Measurements from ENCODE around the gene TSPAN31.
A peak's percentile ranks its signal among the peaks of the same experiment; 100 is the strongest.

TSPAN31 gene

DNA sequence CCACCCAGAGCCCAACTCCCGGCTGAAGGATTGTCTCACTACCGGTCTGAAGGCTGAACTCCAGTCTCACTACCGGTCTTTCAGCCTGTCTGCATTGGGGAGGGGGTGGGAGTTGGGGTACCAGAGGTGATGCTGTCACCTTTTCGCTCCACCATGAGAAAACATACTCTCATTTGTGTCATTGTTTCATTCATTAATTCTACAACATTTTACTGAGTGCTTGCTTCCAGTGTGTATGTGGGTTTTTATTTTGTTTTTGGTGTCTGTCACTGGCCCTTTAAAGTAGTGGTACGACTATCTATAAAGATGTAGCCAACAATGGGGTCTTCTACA, 7.8 kb downstream of the TSPAN31 start:
- DNase-seq (ENCODE audit: low read depth in 2 of 2): no peak

DNA sequence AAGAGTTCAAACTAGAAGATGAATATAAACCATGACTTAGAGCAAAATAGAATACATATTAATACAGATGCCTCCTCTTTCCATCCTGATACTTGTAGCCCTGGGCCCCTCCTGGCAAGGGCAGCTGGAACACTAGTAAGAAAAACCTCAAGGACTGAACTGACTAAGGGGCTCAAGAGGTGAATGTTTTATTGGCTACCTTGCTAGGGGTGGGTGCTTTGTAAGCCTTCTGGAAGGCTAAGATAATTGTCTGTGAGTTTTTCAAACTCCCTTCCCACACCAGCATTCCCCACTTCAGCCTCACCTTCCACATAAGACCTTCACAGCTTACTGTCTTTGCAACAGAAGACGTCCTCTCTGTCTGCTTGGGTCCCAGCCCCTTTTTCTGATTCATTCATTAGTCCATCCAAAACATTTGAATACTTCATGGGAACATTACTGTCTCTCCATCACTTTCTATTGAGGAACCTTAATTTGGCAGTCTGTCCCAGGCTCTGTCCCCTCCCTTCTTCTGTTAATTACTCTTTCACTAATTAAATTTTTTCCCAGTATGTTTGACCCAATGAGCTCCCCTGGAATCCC, 9.0 kb downstream of the TSPAN31 start:
- DNase-seq (ENCODE audit: low read depth in 2 of 2): no peak

DNA sequence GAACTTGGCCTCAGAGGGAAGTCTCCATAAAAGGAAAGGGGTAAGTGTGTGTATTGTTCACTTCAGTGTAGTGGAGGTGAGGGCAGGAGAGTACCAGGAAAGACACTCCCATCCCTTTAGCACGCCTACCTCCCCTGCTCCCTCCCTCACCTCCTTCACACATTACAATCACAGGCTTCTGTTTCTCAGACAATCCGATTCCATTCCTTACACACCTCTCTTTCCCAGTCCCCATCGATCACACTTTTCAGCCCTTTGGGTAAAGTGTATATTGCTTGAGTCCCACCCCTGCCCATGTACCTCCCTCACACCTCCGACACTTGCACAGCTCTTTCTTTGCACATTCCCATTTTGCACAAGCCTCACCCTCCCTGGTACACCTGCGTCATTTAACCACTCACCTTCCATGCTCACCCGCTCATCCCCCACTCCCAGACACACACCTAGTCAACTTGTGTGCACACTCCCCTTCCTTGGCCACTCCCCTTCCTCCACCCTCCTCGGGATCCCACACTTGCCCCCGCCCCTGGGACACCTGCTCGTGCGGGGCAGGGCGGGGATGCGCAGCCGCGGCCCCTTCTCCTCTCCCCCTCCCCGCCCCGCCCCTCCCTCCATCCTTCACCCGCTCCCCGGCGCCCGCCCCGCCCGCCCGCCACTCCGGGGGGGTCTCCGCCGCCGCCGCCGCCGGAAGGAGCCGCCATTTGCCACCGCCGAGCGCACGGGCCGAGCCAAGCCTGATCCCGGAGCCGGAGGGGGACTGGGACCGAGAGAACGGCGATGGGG, 9.8 kb downstream of the TSPAN31 start, which contains the start of gene MARCHF9:
Gene MARCHF9 (plus strand): TSS at position 693 of the 783 bp plus-strand sequence. CDS start 426 bp downstream, outside the sequence.
- DNase-seq (ENCODE audit: low read depth in 2 of 2): peak; percentile 75 to 83

DNA sequence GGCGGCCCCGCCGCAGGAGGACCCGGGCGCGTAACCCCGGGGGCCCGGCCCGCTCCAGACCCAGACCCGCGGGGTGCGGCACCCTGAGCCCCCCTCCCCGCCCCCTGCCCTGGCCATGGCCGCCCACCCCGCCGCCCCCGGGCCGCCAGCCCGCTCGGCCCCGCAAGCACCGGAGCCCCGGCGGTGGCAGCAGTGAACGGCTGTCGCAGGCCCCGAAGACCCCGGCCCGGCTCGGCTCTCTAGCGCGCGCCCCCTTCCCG, 10.3 kb downstream of the TSPAN31 start:
- DNase-seq (ENCODE audit: low read depth in 2 of 2): no peak

DNA sequence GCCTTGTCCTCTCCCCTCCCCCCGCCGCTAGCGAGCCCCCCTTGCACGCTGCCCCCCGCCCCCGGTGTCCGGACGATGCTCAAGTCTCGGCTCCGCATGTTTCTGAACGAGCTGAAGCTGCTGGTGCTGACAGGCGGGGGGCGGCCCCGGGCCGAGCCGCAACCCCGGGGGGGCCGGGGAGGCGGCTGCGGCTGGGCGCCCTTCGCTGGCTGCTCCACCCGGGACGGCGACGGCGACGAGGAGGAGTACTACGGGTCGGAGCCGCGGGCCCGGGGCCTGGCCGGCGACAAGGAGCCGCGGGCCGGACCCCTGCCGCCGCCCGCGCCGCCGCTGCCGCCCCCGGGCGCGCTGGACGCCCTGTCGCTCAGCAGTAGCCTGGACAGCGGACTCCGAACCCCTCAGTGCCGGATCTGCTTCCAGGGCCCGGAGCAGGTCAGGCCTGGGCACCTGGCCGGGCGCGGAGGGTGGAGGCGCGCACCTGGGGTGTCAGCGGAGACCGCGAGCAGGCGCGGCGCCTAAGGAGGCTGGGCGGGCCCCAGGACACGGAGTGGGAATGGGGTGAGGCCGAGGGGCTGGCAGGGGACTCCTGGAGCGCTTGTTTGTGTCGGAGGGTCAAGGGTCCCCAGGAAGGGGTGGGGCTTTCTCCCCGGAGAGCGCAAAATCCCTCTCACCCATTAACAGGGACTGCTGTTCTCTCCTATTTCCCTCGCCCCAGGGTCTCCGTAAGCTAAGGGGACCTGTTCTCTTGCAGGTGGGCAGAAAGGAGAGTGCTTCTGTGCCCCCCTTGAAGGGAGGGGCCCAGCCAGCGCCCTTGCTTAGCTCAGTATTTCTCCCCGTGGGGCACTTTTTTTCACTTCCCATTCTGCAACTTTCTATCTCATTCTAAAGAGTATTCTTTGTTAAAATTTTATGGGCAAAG, 10.9 kb downstream of the TSPAN31 start:
- DNase-seq (ENCODE audit: low read depth in 2 of 2): no peak

DNA sequence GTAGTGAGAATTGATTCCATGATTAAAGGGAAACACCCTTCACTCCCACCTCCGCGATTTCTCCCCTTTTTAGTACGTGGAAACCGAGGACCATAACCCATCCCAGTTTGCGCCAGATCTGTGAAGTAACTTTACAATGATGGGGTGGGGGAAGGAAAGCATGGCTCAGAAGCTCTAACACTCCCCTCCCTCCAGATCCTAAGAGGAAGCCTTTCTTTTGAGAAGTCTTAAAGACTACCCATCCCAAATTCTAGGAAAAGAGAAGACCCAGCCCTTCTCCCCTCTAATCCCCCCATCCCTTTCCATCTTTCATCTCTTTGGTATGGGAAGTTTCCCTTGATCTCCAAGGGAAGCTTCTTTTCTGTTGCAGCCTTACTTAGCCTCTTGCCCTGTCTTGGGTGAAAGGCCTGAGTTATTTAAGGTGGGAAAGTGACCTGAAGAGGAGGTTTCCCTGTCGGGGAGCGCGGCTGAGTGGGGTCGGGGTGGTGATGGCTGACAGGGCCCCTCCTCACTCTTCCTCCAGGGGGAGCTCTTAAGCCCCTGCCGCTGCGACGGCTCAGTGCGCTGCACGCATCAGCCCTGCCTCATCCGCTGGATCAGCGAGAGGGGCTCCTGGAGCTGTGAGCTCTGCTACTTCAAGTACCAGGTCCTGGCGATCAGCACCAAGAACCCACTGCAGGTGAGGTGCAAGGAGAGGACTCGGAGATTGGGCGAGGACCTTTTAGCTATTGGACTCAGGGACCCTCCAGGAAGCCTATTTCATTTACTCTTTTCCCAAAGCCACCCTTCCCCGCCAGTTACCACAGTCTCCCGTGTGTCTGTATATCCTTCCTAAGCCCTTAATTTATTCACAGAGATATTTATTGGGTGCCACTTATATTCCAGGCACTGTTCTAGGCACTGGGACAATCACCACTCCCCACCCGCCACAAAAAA, 11.8 kb downstream of the TSPAN31 start:
- peak; percentile 63 to 64 for DNase-seq (ENCODE audit: low read depth in 2 of 2)

DNA sequence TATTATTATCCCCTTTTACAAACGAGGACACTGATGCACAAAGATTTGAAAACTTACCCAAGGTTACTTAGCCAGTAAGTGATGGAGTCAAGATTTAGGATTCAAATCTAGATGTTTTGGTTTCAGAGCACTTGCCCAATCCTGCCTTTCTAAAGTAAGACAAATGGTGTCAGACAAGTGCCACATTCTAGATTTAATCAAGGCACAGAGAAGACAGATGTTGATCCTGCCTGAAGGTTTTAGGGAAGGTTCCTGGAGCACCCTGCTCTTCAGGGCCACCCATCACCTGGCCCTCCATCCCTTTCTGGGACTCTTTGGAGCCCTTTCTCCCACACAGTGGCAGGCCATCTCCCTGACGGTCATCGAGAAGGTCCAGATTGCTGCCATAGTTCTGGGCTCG, 12.9 kb downstream of the TSPAN31 start:
- DNase-seq (ENCODE audit: low read depth in 2 of 2): no peak

DNA sequence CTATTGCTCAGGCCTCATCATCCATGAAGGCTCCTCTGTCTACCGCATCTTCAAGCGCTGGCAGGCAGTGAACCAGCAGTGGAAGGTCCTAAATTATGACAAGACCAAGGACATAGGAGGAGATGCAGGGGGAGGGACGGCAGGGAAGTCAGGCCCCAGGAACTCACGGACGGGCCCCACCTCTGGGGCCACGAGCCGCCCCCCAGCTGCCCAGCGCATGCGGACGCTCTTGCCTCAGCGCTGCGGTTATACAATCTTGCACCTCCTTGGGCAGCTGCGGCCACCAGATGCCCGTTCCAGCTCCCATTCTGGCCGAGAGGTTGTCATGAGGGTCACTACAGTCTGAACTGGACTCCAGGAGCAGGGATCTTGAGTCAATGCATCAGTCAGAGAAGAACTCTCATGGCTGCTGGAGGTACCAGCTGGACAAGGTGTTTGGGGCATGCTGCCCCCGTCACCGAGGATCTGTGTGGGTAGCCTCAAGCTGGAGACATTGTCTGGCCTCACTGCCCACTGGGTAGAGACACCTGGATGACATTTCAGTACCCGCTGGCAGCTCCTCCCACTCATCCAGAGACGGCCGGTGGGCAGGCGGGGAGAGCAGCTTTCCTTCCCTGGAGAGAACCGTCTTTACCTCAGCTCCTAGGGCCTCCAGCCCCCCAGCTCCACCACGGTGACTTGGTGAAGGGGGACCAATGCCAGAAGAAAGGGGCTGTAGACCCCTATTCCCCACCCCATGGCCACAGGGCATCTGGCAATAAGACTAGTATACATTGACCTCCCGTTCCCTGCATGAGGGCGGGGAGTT, 13.9 kb downstream of the TSPAN31 start:
- no peak for DNase-seq (ENCODE audit: low read depth in 2 of 2)

DNA sequence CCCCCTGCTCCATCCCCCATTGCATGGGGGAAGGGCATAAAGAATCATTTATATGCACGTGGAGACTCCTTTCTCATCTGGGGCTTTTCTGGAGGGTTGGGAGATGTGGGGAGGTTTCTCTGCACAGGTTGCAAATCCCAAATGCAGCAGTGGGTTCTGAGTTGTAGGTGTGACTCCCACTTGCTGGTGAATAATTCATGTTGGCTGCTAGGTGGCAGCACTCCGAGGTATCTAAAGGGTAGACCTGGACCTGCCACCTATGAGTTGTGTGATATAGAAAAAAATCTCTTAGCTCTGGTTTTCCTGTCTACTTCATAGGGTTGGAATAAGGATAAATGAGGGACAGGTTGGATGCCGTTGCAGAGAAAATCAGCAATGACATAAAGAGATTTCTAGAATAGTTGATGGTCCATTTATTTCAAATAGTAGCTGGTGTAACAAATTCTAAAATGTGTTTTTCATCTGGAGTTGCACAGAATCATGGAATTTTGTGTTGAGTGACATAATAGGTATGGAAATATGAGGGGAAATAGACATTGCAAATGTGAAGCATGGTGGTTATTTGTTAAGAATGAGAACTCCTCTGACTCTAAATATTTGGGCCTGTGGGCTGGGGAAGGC, 14.6 kb downstream of the TSPAN31 start:
- DNase-seq (ENCODE audit: low read depth in 2 of 2): no peak

DNA sequence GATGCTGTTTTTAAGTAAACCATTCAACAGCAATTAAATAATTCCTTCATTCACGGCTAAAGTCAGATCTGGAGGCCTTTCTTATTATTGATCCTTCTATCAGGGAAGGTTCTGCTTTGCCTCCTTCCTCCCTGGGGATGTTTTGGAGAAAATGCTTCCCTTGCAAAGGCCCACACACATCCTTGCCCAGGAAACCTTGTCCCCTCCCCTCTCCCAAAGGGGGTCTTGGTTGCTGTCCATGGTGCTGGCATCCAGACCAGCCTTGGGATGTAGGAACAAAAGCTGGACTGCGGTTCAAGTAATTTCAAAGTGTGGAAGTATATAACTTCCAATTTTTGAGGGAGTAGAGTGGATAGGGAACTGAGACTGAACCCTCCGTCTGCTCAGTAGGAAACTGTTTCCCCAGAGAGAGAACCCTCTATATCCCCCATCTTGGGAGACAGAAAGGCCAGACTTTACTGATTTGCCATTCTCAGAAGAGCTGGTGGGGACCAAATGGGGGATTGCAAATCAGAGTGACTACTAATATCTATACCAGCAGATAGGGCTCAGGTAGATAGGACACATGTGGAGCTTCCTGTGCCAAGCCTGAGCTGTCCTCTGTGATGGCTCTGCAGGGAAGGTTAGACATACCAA, 15.6 kb downstream of the TSPAN31 start:
- DNase-seq (ENCODE audit: low read depth in 2 of 2): no peak

DNA sequence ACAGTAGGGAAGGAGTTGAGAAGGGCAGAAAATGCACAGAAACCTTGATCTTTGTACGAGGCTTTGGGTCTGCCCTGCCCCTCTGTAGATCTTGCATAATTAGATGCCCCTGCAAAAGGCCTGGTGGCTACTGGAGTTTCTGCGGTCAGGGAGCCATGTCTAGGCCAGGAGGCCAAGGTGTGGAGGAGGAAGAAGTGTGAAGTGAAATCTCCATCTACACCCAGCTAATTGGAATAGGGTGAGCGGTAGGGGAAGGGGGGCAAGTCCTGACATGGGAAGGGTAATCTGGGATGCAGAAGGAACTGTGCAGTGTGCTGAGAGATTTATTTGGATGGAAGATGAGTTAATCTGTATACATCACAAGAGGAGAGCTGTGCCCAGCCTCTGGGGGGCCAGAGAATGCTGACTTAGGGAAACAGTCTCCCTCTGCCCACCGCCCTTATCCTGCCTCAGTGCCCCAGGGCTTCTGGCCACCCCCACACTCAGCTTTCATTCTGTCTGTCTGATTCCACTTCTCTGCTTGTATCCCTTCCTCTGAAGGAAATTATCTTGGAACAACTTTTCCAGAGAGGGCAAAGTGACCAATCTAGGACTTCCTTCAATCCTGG, 16.7 kb downstream of the TSPAN31 start:
- no peak for DNase-seq (ENCODE audit: low read depth in 2 of 2)

DNA sequence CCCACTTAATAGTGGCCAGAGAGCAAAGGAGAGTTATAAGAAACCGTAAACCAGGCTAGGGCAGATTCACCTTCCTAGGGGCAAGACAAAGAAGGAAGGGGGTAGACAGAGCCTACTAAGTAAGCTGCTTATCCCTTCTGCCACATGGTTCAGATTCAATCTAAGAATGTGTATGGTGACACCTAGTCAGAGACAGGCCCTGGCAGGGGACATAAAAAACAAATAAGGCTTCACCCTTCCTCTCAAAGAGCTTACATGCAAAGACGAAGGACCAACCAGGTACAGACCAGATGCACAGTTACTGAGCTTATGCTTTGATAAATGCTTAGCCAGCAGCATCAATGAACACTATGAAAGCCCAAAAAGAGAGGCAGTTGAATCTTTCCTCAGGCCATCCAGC, 17.6 kb downstream of the TSPAN31 start:
- DNase-seq (ENCODE audit: low read depth in 2 of 2): no peak

DNA sequence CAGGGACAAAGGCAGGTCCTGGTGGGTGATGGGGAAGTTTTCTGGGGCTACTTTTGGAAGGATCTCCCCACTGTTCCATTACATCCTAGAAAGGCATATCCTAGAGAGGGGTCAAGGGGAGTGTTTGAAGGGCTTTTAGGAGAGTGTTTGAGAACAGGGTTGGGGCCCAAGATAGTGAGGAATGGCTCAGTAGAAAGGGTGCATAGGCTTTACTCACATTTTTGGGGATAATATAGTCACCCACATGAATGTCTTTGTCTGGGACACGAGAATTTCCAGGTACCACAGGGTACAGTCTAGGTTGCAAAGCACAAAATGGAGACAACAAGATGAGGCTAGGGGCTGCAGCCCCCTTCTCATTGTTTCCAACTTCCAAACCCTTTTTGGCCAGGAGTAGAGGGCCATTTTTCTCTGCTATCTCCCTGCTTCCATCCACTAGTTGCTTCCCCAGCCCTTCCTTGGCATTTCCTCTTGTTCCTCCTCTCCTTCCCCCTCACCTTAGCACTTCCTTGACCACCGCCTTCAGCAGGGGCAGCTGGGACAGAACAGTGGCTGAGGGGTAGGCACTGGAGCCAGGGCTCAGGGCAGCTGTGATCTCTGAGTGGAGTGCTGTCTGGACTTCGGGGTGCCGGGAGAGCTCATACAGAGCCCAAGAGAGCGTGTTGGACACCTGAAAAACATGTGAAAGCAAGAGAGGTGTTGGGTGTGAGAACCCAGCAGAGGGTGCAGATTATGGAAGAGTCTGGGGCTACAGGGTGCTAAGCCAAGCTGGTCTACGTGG, 19.2 kb downstream of the TSPAN31 start:
- DNase-seq (ENCODE audit: low read depth in 2 of 2): no peak

DNA sequence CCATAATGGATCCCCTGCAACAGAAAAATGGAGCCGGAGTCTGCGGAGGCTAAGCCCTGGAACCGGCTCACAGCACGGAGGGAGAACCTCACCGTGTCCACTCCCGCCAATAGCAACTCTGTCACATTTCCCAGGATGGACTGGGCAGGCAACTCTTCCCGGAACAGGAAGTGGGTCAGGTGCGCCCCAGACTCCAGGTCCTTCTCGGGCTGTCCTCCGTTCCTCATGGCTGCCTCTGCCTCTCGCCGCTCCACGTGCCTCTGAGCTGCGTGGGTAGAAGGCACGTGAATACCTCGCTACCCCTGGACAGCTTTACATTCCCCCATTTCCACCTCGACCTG, 19.8 kb downstream of the TSPAN31 start:
- no peak for DNase-seq (ENCODE audit: low read depth in 2 of 2)

DNA sequence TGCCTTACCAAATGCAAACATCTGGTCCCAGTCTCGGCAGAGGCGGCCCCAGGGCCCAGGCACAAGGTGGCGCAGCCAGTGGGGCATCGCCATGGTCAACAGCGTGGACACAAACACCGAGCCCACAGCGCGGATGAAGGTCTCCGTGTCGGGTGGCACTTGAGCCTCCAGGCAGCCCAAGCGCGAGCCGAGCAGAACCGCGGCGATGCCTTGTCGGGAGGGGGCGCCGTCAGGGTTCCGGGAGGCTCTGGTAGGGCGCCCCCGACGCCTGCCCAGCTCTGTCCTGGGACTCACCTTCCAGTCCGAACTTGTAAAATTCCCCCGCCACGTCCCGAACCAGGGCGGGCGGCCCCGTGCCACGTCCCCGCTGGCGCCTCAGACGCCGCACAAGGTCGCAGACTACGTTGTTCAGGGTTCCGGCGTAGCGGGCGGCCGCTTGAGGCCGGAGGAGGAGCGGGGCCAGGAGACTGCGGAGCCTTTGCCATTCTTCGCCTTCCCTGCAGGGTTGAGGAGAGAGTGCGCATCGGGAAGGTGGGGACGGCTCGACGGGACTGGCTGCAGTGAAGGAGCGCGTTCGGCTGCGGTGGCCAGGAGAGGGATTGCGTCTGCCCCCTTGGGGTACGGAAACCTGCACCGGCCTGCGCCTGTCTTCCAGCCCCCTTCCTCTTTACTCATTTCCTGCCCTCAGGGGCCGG, 20.3 kb downstream of the TSPAN31 start:
- DNase-seq (ENCODE audit: low read depth in 2 of 2): peak in 1 of 2 donors; percentile 52

DNA sequence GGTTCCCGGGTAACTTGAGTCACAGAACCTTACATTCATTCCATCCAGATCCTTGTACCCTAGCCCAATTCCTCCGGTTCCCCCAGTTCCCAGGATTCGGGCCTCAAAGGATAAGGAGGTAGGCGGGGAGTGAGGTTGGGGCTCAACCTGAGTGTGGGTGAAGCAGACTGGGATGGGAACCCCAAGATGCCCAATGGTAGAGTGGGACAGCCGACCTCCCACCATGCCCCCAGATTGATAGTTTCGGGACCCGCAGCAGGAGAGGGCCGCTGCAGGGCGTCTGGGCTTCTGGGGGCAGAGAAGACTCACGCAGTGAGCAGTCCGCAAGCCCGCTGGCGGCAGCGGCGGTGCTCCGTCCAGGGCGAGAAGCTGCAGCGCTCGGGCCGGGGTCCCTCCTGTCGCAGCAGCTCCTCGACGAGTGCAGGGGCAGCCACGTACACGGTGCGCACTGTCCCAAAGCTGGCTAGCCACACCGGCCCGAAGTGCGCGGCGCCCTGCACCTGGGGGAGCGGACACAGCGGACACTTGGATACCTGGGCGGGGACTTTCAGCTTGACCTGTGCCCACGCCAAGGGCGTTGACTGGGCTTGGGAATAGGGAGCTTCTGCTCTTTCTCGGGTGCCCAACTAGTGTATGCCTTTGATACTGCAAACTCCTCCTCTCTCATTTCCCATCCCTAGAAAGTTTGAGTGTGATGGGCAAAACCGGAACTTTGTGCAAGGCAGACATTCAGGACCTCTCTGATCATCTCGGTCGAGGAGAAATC, 21.0 kb downstream of the TSPAN31 start:
- no peak for DNase-seq (ENCODE audit: low read depth in 2 of 2)
